Endothelial cell of umbilical vein (primary cell): ENCODE results near the gene ANO9.

Experiments used
- EZH2 ChIP-seq: IDR thresholded peaks from 2 replicates; pipeline ENCODE4 v1.6.1; 2012; ENCODE audit warnings: borderline replicate concordance, low read depth, mild to moderate bottlenecking, moderate library complexity, low read length, inconsistent platforms; ENCODE audit not compliant: severe bottlenecking
- GATA2 ChIP-seq: IDR thresholded peaks from 2 replicates; pipeline ENCODE4 v1.7.0; 2011; ENCODE audit warnings: low read depth, mild to moderate bottlenecking, moderate library complexity, mixed read lengths, low read length; ENCODE audit not compliant: insufficient read length, insufficient read depth
- JUN ChIP-seq: IDR thresholded peaks from 2 replicates; pipeline ENCODE4 v1.6.1; 2011; ENCODE audit warnings: borderline replicate concordance, low read depth; ENCODE audit not compliant: insufficient read length, insufficient read depth
- MAX ChIP-seq: IDR thresholded peaks from 2 replicates; pipeline ENCODE4 v1.6.1; 2011; ENCODE audit not compliant: insufficient read depth, insufficient read length
- MYC ChIP-seq: IDR thresholded peaks from one replicate; pipeline ENCODE4 v1.6.1; 2011; ENCODE audit warnings: mild to moderate bottlenecking, low read depth, low read length
- POLR2AphosphoS5 ChIP-seq: IDR thresholded peaks from 2 replicates; pipeline ENCODE4 v1.6.1; 2012; ENCODE audit warnings: low read depth, mild to moderate bottlenecking, control low read depth, low read length, moderate library complexity; ENCODE audit not compliant: insufficient read depth
- TF ChIP-seq, protein P1 (sequence below), 2 donors: IDR thresholded peaks; 1 replicate in 1 of 2; 2 replicates in 1 of 2; pipeline ENCODE4 v1.5.1; 2011; ENCODE audit warnings: low read length in 2 of 2, mild to moderate bottlenecking in 2 of 2, moderate library complexity in 2 of 2, control low read depth in 1 of 2, inconsistent platforms in 1 of 2, low read depth in 1 of 2; ENCODE audit not compliant: insufficient read depth in 1 of 2; ENCODE audit errors: extremely low read depth in 1 of 2

- TF ChIP-seq, protein P1, sequence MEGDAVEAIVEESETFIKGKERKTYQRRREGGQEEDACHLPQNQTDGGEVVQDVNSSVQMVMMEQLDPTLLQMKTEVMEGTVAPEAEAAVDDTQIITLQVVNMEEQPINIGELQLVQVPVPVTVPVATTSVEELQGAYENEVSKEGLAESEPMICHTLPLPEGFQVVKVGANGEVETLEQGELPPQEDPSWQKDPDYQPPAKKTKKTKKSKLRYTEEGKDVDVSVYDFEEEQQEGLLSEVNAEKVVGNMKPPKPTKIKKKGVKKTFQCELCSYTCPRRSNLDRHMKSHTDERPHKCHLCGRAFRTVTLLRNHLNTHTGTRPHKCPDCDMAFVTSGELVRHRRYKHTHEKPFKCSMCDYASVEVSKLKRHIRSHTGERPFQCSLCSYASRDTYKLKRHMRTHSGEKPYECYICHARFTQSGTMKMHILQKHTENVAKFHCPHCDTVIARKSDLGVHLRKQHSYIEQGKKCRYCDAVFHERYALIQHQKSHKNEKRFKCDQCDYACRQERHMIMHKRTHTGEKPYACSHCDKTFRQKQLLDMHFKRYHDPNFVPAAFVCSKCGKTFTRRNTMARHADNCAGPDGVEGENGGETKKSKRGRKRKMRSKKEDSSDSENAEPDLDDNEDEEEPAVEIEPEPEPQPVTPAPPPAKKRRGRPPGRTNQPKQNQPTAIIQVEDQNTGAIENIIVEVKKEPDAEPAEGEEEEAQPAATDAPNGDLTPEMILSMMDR (IDR thresholded peaks at IDR 0.05; ENCODE audit: extremely low read depth in 1 of 2, insufficient read depth in 1 of 2, low read depth in 1 of 2, low read length in 2 of 2), result no peak
- TF ChIP-seq MAX, result no peak
- no peak for TF ChIP-seq GATA2
- TF ChIP-seq MYC, result no peak
- no peak for TF ChIP-seq EZH2
- TF ChIP-seq JUN, result no peak
- TF ChIP-seq POLR2AphosphoS5, result no peak
Measured at GRCh38 chr11:383431-383830, 58.4 kb downstream of the ANO9 start.
